Vagina (tissue), 2 donors: Measurements from ENCODE around the gene PPP6C.

ENCODE experiments used
- POLR2AphosphoS5 ChIP-seq, 2 donors: sonication (generic); formaldehyde crosslinking; IDR thresholded peaks; one replicate each; pipeline ENCODE4 v1.9.0; 2017; ENCODE audit warnings: antibody characterized with exemption in 2 of 2, mild to moderate bottlenecking in 2 of 2, low read depth in 1 of 2; ENCODE audit not compliant: insufficient read depth in 1 of 2
- TF ChIP-seq, protein P1 (sequence below), 3 experiments: fragments of 450-650 bp in 2 of 3; fragments of 200-600 bp in 1 of 3; sonication (generic) in 1 of 3; IDR thresholded peaks; one replicate each; pipeline ENCODE4 v1.5.1; 2017 to 2019; ENCODE audit warnings: antibody characterized with exemption in 3 of 3, mild to moderate bottlenecking in 2 of 3, moderate library complexity in 2 of 3

DNA sequence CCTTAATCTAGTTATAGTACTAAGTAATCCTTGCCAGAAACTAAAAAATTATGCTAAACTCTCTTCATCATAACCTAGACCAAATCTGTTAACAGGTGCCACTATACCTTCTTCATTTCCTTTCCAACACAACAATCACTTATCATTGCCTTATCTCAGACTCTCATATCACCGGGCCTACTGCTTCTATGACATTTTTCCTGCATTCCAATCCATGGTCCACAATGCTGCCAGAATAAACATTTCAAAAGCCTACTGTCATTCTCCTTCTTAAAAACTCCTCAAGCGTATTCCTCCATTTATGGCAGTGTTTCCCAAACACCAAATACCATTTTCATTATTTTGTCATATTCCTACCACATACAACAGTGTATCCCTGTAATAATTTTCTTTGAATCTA is 6.5 kb downstream of the PPP6C start:
- TF ChIP-seq, protein P1, sequence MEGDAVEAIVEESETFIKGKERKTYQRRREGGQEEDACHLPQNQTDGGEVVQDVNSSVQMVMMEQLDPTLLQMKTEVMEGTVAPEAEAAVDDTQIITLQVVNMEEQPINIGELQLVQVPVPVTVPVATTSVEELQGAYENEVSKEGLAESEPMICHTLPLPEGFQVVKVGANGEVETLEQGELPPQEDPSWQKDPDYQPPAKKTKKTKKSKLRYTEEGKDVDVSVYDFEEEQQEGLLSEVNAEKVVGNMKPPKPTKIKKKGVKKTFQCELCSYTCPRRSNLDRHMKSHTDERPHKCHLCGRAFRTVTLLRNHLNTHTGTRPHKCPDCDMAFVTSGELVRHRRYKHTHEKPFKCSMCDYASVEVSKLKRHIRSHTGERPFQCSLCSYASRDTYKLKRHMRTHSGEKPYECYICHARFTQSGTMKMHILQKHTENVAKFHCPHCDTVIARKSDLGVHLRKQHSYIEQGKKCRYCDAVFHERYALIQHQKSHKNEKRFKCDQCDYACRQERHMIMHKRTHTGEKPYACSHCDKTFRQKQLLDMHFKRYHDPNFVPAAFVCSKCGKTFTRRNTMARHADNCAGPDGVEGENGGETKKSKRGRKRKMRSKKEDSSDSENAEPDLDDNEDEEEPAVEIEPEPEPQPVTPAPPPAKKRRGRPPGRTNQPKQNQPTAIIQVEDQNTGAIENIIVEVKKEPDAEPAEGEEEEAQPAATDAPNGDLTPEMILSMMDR (IDR thresholded peaks at IDR 0.05), result no peak
- no peak for TF ChIP-seq POLR2AphosphoS5 (IDR thresholded peaks at IDR 0.05; ENCODE audit: insufficient read depth in 1 of 2, low read depth in 1 of 2)
